Measurements from ENCODE around the gene CFAP157. TPM values are rescaled to one million over a fixed set of nuclear protein-coding genes. Genes with fewer than 3 reads are reported as not detected.

CFAP157 gene
- total and polyA plus RNA-seq, 8 donors = 0.35 to 12.6 (median 8.4) TPM

DNA sequence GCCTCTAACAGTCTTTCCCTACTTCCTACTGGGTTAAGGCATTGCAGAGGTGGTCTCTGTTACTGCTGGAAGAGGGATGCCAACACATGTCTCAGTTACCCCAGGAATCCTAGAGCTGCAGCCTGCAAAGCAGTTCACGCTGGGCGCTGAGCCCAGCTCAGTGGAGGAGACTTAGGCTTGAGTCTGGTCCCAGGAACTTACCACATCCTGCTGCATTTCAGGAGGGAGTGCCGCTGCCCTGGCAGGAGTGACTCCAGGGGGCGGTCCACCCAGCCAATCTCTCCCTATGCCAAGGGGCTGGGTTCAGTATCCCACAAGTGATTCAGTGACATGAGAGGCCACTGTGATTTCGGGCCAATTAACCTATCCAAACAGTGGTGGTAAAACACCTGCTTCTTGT lies 16.7 kb downstream of the CFAP157 start:
- H3K4me1 ChIP-seq = peaks cover 3 to 8% of the 10 kb centered on the region in 2 donors
- ATAC-seq = peak; percentile 82
- no peak overlapping the region for H3K27ac ChIP-seq
- H3K9me3 ChIP-seq = no peaks in the 10 kb centered on the region
- DNase-seq = no peak
- TF ChIP-seq, protein P1, sequence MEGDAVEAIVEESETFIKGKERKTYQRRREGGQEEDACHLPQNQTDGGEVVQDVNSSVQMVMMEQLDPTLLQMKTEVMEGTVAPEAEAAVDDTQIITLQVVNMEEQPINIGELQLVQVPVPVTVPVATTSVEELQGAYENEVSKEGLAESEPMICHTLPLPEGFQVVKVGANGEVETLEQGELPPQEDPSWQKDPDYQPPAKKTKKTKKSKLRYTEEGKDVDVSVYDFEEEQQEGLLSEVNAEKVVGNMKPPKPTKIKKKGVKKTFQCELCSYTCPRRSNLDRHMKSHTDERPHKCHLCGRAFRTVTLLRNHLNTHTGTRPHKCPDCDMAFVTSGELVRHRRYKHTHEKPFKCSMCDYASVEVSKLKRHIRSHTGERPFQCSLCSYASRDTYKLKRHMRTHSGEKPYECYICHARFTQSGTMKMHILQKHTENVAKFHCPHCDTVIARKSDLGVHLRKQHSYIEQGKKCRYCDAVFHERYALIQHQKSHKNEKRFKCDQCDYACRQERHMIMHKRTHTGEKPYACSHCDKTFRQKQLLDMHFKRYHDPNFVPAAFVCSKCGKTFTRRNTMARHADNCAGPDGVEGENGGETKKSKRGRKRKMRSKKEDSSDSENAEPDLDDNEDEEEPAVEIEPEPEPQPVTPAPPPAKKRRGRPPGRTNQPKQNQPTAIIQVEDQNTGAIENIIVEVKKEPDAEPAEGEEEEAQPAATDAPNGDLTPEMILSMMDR (IDR thresholded peaks at IDR 0.05) = no peak
- no peaks in the 10 kb centered on the region for H3K36me3 ChIP-seq
- intact Hi-C loops (cut with DNase I) = no loop called here
- H3K4me3 ChIP-seq = no peak overlapping the region
- H3K27me3 ChIP-seq = no peaks in the 10 kb centered on the region

DNA sequence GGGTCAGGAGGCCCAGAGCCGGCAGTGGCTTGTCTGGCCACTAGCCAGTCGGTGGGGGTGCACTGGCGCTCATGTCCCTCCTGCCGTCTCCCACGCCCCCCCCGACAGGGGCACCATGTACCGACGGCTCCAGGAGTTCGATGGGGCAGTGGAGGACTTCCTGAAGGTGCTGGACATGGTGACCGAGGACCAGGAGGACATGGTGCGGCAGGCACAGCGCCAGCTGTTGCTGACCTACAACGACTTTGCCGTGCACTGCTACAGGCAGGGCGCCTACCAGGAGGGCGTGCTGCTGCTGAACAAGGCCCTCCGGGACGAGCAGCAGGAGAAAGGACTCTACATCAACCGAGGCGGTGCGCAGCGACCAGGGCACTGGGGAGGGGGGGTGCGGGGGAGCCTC lies 17.2 kb downstream of the CFAP157 start:
- no peak overlapping the region for H3K27ac ChIP-seq
- intact Hi-C loops (cut with DNase I) = no loop called here
- H3K4me1 ChIP-seq = peaks cover 3 to 8% of the 10 kb centered on the region in 2 donors
- H3K36me3 ChIP-seq = no peaks in the 10 kb centered on the region
- H3K4me3 ChIP-seq = no peak overlapping the region
- peak; percentile 75 for ATAC-seq
- H3K27me3 ChIP-seq = no peaks in the 10 kb centered on the region
- H3K9me3 ChIP-seq = no peaks in the 10 kb centered on the region
- no peak for DNase-seq
- TF ChIP-seq, protein P1 (IDR thresholded peaks at IDR 0.05) = no peak

DNA sequence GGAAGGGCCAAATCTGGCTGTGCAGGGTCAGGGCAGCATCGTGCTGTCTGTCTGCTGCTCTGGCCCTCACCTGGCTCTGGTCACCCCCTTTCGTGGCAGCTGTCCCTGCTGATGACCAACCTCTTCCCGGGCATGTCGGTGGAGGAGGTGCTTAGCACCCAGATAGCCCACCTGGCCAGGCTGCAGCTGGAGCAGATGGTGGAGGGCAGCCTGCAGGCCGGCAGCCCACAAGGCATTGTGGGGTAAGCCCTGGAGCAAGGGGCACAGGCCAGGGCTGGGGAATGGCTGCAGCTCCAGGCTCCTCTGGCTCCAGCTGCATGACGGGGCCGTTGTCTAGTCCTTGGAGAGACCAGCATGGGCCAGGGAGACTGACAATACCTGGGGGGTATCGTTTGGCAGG lies 20.1 kb downstream of the CFAP157 start:
- H3K4me3 ChIP-seq = no peak overlapping the region
- no peak for ATAC-seq
- intact Hi-C loops (cut with DNase I) = no loop called here

GRCh38 chr9:127728808-127729207 lies 22.0 kb downstream of the CFAP157 start:
- intact Hi-C loops (cut with DNase I) = no loop called here
- no peak for ATAC-seq
- TF ChIP-seq, protein P1 (IDR thresholded peaks at IDR 0.05) = no peak

More for the DNA sequence above, 20.1 kb downstream of the CFAP157 start:
- H3K27ac ChIP-seq = no peak overlapping the region
- no peak for DNase-seq
- no peaks in the 10 kb centered on the region for H3K27me3 ChIP-seq
- TF ChIP-seq, protein P1 (IDR thresholded peaks at IDR 0.05) = no peak
- peaks cover 3 to 8% of the 10 kb centered on the region in 2 donors for H3K4me1 ChIP-seq
- H3K36me3 ChIP-seq = peaks cover 0 to 17% of the 10 kb centered on the region in 2 donors
- H3K9me3 ChIP-seq = no peaks in the 10 kb centered on the region

DNA sequence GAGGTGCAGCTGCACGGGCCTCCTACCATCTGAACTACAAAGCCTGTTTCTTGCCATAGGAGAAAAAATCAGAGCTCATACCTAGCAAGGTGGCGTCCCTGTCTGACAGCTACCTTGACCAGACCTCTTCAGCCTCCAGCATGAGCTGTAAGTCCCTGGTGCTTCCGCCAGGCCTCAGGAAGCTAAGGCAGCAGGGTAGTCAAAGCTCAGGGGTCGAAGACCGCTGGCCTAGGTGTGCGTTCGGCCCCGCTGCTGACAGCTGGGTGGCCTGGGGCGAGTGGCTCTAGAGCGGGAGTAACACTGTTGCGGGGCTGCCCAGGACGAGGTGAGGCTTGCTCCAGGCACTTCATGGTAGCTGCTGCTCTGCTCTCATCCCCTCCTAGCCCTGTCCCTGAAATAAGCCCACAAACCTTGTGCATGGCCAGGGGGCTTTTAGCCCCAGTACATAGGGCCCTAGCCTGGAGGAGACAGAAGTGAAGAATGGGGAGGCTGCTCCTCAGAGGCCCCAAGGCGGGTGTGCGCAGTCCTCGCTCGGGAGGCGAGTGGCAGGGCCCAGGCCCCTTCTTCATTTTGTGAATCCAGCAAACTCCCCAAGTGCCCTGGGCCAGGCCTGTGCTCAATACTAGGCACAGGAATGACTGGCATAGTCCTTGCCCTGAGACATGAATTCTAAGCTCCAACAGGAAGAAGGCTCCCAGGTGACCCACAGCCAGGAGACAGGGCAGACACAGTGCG lies 22.9 kb downstream of the CFAP157 start:
- DNase-seq (no peak), ATAC-seq (no peak)
- Histone ChIP-seq H3K9me3 (no peaks in the 10 kb centered on the region), H3K36me3 (peaks cover 0 to 30% of the 10 kb centered on the region in 2 donors), H3K27ac (no peak overlapping the region), H3K27me3 (no peaks in the 10 kb centered on the region), H3K4me3 (no peak overlapping the region), H3K4me1 (peaks cover 9 to 21% of the 10 kb centered on the region in 2 donors)
- intact Hi-C loops (cut with DNase I) = loop anchor here in 1 of 2 donors (5.0 kb wide), 1 partner anchor 137 kb away; no protein-coding TSS in a partner anchor
- TF ChIP-seq, protein P1 (IDR thresholded peaks at IDR 0.05) = no peak

More at GRCh38 chr9:127728808-127729207, 22.0 kb downstream of the CFAP157 start:
- H3K27me3 ChIP-seq = no peaks in the 10 kb centered on the region
- no peaks in the 10 kb centered on the region for H3K9me3 ChIP-seq
- no peak overlapping the region for H3K4me3 ChIP-seq
- peaks cover 0 to 30% of the 10 kb centered on the region in 2 donors for H3K36me3 ChIP-seq
- DNase-seq = no peak
- H3K4me1 ChIP-seq = peaks cover 3 to 16% of the 10 kb centered on the region in 2 donors
- H3K27ac ChIP-seq = no peak overlapping the region

Measured in left lung (tissue), 10 donors.